HTERT RPE-1 (cell line): ENCODE results near the gene TBC1D20.

ENCODE experiments used
- in situ Hi-C: fragments of 300-500 bp; cut with MboI; formaldehyde crosslinking; loops from 4 replicates; pipeline ENCODE4 v1.14.3; 2020; ENCODE audit warnings: low sequenced_read_pairs

Gene TBC1D20

DNA sequence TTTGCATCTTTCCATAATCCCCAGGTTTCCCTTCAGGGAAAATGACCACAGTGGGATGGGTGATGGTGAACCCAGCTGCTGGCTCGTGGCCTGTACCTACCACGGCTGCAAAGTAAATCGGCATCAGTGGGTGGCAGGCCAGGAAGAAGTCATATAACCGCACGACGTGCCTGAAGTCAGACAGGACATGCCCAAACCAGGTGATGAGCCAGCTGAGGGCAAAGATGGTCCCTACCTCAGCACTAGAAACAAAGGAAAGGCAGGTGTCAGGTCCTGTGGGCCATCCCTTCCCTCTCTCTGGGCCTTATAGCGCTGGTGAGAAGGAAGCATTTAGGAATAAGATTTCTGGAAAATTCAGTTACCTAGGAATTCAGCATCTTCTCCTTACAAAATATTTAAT, 22.2 kb downstream of the TBC1D20 start:
- in situ Hi-C loops, result no loop called here

DNA sequence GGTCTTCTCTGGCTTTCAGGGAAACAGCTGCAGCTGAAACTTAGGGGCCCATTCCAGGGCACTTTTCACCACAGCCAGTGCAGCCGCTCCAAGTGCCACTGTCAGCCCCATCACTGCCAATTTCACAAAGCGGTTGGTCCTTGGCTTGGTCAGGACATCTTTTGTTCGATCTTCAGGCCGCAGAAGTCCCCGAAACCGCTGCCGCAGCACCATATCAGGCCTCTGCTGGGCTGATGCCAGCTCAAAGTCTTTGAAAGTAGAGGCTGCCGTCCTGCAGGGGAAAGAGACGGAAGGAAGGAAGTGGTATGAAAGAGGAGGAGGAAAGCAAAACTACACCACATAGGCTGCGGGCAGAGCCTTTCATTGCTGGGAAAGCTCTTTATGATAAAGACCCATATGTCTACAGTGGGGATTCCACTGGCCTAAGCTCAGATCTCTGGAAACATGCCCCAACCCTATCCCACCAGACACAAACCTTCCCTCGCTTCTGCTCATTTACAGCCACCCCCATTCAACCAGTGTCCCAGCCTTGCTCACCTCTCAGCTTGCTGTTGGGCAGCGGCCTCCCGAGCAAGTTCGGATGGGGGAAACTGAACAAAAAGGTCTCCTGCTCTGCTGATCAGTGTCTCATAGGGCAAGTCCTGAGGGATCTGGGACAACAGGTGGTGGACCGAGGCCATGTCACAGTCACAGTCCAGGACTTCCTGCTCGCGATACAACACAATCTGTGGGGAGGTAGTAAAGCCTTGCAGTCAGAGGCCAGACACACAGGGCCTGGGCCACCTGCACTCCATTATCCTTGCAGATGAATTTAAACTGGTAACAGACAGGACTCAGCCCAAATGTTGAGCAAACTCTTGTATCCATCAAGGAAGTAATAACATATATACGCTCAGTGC, 23.5 kb downstream of the TBC1D20 start:
- in situ Hi-C loops, result no loop called here

DNA sequence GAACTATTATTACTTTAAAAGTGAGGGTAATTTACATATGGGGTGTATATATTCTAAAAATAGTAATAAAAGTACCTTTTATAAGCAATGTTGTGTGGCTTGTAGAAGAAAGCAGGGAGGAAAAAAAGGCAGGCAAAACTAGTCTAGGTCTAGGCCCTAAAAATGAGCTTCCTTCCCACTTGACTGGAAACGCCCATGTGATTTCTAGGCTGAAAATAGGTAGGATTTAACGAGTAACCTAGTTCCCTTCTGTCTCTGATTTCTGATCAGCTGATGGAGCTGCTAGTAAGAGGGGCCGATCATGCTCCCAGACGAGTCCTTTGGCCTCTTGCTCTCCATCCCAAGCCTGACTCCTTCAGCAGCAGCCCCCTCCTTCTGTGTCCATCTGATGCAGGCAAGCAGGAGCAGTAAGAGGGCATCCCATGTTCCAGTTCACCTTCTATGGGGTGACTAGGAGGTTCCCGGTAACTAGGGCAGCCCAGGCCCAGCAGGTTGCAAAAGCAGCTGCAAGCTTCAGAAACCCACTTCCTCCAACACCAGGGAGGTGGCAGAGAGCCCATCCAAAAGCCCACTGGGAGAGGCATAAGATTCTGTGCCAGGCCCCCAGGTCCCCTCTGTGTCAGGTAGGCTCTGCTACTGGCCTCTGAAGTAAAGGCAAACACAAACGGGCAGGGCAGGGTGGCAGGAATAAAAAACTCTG, 24.4 kb downstream of the TBC1D20 start:
- in situ Hi-C loops, result no loop called here

DNA sequence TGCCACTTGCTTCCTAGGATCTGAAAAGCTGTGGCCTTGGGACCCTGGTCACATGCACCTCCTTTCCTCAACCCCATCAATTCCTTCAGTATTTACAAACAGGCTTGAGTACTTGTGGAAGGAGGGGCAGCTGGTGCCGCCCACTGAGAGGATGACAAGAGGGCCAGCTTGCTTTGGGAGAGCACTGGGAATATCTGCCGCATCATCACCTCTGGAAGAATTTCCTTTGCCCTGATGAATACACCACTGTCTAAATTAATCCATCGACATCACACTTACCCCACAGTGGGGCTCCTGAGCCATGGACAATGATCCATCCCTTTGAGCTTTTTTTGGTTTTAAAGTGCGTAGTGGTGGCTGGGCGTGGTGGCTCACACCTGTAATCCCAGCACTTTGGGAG, 25.9 kb downstream of the TBC1D20 start:
- in situ Hi-C loops, result no loop called here

DNA sequence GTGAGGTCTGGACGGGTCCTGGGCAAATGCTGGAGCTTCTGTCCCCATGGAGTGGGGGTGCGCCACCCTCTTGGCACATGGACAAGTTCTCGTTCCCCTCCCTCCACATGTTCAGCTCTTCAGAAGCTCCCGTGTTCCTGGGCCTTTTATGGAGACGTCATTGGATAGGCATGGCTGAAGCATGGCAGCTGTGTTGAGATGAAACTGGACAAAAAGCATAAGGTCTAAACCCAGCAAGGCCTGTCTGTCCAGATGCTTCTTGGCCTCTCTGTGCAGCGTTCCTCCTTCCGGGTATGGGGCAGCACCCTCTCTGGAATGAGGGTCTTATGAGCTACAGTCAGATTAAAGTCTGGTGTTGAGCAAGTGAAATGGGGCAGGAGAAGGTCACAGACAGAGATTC, 26.8 kb downstream of the TBC1D20 start:
- in situ Hi-C loops, result no loop called here

DNA sequence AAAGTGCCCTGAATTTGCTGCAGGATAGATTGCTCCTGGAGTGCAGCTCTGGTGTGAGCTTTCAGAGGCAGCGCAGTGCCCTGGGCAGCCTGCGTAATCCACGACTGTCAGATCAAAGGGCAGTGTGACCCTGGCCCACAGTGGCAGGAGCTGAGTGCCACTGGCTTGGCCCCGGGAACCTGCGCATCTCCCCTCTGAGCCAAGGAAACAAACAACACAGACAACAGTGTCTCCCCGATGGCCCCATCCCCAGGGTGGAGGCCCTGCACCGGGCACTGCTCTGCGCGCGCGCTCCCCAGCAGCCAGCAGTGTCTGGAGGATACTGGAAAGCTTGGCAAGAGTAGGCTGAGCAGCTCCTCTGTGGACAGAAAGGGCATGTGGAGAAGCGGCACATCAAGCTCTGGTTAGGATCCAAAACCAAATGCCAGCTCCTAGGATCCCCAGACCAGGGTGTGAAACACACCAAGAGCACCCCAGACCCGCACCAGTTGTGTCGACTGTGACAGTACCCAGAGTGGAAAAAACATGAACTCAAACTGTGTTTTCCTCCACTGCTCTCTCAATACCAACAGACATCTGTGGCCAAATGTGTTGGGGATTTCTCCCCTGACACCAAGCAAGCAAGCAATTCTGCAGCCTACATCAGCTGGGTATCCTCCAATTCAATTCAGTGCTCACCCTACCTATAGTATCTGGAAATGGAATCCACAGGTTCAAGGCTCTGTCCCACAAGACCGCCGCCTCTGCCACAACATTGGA, 27.5 kb downstream of the TBC1D20 start:
- in situ Hi-C loops, result no loop called here

DNA sequence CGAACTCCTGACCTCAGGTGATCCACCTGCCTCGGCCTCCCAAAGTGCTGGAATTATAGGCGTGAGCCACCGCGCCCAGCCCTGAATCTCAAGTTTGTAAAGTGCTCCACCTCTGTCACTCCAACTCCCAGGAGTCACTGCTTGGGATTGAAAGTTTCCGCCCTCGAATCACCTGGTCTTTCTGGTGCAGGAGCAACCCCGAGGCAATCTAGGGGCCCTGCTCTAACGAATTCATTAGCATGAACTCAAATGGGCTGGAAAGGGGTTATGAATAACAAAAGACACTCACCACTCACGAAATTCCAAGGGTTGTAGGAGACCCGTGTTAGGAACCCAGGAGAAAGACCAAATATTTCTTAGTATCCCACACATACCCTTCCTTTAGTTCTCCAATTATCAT, 28.1 kb downstream of the TBC1D20 start:
- in situ Hi-C loops, result no loop called here

DNA sequence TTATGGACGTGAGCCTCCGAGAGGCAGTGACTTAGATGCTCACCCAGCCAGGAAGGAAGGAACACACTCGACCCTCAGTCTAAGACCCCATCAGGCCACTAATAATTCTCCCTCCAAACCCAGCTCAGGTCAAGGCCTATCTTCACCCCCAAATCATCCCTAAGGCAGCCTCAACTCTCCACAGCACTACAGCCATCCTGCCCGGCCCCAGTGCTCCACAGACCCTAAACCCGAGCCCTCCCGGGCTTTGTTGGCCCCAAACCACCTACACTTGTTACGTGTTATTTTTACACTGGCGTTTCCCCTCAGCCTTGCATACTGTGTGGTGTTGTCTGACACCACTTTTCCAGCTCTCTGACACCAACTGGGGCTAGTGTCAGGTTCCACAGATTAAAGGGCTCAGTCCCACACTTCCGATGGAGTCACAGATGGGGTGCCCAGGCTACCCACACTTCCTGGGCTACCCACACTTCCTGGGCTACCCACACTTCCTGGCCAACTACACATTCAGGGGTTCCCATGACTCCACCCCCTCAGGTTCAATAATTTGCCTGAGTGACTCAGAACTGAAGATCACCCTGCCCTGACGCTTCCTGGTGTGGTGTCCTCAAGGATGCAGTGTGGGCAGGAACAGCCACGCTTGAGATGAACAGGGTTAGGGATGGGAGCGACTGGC, 28.9 kb downstream of the TBC1D20 start:
- in situ Hi-C loops, result no loop called here

DNA sequence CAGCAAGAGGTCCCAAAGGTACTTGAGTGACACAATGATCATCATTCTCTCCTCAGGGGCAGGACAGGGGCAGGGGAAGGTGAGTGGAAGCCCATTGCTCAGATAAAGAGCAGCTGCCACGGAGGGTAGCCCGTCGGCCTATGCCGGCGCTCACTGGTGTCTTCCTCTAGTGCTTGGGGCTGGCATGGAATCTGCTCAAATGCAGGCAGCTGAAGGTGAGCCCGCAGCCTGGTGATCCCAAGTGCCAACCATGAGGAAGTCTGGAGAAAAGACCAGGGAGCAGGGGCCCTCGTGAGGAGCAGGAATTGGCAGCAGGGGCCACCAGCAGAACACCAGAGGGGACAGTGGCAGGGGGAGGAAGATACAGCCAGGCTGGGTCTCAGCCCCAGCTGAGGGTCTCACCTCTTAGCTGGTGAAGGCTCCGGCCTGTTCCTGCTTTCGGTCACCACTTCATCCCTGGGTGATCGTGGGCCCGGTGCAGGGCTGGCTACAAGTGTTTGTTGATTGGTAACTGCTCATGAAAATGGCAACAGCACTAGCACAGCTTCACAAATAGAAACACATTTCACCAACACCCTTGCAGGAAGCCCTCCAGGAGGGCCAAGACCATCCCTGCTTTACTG, 29.5 kb downstream of the TBC1D20 start:
- in situ Hi-C loops, result no loop called here

DNA sequence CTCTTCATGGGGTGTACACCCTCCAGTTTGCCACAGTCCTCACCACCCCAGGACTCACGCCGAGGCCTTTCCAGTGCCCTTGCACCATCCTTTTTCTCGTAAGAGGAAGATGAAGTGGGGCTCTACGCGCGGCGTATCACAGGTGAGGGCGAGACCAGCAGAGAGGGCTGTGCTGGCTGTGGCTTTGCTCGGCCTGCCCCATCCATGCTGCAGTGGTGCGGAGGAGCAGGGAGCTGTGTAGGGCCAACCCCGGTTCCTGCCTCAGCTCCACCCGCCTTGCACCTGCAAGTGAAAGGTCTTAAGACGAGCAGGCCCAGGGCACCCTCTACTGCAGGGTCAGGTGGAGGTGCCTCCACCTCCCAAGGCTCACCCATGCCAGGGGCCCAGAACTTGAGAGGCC, 30.1 kb downstream of the TBC1D20 start:
- in situ Hi-C loops, result no loop called here

DNA sequence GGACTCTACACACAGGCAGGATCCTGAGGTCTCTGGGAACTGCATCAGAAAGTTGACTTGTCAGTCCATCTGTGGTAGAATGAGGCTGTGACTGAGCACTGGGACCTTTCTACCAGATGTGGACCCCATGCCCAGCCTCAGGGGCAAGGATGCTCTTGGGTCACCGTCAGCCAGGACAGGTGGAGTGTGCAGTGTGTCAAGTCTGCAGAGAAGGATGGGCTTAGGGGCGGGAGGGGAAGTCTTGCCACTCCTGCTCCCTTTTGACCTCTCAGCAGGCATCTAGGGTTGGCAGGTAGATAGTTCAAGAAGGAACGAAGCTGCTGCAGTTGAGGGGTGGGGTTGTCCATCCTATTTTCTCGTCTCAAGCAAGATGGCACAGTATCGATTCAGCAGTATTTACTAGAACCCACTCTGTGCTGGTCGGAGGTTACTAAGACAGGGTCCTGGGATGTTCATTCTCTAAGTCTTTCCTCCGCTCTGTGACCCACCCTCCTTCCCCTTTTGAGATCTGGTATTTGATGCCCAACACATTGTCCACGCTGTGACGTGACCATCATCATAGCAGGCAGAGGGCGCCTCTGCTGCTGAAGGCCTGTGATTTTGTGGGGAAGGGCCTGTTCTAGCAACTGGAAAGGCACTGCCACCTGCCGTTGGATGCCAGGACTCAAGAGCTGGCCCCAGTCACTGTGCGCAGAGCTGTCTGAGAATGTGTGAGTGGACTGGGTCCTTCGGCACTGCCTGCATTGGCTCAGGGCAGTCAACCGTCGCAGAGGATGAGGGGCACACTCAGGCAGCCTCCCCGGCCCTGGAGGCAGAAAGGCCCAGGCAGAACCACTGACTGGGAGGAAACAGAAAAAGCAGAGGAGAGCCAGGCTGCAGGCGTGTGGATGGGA, 31.1 kb downstream of the TBC1D20 start:
- in situ Hi-C loops, result no loop called here

DNA sequence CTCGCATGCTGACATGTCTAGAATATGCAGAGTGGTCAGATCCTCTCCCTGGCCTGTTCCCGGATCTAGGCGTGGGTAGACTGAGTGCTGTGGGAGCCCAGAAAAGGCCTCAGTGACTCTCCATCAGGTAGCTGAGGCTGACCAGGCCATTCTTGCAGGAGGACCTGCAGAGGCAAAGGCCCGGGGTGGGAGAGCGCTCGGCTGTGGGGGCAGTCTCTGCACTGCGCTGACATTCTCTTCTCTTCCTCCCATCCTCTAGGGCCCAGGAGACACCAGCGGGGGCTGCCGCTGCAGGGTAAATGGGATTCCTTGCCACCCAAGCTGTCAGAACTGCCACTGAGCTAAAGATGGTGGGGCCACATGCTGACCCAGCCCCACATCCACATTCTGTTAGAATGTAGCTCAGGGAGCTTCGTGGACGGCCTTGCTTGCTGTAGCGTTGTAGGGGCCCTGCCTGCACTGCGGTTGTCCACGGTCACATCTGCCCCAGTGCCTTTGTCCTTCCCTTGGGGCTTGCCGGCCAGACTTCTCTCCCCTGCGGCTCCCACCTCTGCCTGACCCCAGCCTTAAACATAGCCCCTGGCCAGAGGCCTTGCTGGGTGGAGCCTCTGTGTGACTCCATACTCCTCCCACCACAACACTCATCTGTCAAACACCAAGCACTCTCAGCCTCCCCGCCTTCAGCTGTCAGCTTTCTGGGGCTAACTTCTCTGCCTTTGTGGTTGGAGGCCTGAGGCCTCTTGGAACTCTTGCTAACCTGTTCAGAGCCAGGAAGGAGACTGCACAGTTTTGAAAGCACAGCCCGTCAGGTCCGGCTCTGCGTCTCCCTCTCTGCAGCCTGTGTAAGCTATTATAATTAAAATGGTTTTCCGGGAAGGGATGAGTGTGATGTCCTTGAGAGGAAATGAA, 32.0 kb downstream of the TBC1D20 start:
- in situ Hi-C loops, result no loop called here

DNA sequence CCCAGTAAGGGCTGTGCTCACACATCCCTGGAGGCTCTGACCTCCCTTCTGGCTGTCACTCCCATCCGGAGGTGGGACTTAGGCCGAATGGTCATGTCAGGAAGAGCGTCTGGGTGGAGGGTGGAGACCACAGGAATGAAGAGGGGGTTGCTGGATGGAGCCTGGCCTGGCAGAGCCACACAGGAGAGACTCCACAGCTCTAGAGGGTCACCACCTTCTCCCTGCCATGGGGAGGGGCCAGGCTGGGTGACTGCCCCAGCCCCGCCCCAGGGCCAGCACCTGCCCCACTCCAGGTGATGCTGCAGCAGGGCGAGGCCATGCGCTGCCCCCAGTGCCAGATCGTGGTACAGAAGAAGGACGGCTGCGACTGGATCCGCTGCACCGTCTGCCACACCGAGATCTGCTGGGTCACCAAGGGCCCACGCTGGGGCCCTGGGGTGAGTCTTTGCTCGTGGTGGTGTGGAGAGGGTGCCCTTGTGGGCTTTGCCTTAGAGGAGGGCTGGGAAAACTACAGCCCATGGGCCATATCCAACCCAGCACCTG, 33.6 kb downstream of the TBC1D20 start:
- in situ Hi-C loops, result no loop called here

DNA sequence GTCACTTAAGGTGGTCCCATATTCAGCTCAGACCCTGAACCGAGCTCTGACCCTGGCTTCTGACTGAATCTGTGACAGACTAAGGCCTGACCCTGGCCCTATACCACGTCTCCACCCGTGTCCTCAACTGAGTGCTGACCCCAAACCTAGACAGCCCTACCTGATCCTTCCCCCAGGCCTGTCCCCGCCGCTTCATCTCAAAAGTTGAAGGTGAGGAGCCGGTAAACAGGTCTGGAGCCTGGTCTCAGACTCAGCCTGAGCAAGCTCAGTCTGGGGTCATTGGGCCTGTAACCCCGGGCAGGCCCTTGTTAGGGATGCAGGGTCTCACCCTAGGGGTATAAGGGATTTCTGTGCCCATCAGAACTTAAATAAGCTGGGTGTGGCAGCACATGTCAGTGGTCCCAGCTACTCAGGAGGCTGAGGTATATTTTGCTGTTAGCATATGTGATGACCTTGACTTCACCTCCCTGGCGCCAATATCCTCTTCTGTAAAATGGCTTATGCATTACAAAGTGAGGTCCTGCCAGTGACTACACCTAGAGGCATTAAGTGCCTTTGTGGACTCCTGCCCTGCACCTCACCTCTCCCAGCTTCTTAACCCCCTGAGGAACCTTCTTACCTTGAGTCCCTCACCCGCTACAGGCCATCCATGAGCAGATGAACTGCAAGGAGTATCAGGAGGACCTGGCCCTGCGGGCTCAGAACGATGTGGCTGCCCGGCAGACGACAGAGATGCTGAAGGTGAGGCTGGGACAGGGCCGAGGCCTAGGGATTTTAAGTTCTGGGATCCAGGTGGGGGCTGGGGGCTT, 34.3 kb downstream of the TBC1D20 start:
- in situ Hi-C loops, result no loop called here

DNA sequence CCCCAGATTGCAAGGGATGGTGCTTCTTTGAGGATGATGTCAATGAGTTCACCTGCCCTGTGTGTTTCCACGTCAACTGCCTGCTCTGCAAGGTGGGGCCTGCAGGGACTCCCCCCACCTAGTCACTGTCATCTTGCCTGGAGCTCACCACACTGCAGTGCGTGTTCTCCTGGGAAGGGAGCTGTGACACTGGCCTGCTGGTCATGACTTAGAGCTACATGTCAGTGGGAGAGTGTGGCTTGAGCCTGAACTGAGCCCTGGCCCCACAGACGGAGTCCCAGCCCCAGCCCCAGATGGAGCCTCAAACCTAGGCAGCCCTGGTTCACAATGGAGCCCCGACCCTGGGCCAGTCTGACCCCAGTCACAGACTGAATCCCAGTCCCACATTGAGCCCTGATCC, 34.9 kb downstream of the TBC1D20 start:
- in situ Hi-C loops, result no loop called here

DNA sequence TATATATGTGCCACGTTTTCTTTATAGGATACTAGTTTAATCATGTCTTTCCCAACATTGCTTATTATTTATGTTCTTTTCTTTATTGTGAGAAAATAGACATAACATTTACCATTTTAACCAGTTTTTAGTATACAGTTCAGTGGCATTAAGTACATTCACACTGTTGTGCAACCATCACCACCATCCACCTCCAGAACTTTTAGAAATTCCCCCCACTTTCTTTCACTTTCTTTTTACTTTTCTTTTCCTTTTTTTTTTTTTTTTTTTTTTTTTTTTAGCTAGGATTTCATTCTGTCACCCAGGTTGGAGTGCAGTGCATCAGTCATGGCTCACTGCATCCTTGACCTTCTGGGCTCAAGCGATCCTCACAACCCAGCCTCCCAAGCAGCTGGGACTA, 35.8 kb downstream of the TBC1D20 start:
- in situ Hi-C loops, result no loop called here

DNA sequence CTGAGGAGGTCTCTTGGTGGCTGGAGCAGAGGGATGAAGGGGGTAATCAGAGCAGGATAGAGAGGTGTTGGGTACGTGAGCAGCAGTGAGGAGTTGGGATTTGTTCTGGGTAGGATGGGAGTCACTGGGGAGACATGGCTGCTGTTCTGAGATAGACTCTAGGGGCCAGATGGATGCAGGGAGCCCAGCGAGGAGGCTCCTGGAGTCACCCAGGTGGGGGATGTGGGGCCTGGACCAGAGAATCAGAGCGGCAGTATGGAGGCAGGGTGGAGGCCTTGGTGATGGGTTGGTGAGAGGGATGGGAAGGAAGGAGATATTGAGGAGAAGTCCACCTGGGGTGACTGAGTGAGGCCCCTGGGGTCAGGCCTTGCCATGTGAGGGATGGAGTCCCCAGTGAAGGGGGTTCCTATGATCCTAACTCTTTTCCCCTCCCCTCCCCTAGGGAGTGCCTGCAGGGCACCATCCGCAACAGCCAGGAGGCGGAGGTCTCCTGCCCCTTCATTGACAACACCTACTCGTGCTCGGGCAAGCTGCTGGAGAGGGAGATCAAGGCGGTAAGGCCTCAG, 40.6 kb downstream of the TBC1D20 start:
- in situ Hi-C loops, result no loop called here
